GOT3 (cell line): Measurements from ENCODE around the gene SOX6.
"Not testable (repeated sequence)": the region's sequence is repeated elsewhere in the genome, so short reads cannot be mapped to it uniquely, and the experiment has no call there.

Source experiments
- DNase-seq: peaks from one replicate; lab custom pipeline; 2025; ENCODE audit warnings: mixed read lengths; lab: John Stamatoyannopoulos, UW

SOX6 gene

DNA sequence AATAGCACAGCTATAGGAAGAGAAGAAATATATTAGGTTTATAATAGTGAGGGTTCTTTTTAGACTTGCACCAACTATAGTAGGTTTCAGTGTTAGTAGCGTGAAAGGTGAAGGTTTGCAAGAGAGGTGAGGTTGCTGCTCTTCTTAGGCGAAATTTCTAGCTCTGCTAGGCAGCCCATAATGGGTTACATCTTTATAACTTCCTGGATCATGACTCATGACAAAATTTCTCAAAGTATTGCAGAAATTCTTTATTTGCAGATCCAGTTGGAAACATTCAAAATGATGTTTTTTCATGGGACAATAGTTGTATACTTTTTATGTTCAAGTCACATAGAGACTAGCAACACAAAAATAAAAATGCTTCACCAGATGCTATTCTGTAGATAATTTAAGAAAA lies 260.0 kb downstream of the SOX6 start:
- no peak for DNase-seq

DNA sequence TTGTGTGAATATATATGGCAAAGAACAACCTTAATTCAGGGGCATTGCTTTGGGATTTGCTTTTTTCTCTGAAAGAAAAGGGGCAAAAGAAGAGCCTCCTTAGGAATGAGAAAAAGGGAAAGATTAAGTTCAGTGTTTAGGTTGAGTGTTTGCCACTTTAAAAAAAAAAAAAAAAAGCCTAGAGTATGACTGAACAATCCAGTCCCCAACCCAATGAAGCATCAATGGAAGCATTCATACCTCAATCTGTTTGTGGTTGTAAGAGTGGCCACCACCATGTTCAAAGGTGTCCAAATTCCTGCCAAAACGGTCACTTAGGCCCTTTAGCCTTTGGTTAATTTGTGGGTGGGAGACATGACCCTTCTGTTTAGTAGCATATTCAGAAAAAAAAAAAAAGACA lies 260.6 kb downstream of the SOX6 start:
- no peak for DNase-seq

DNA sequence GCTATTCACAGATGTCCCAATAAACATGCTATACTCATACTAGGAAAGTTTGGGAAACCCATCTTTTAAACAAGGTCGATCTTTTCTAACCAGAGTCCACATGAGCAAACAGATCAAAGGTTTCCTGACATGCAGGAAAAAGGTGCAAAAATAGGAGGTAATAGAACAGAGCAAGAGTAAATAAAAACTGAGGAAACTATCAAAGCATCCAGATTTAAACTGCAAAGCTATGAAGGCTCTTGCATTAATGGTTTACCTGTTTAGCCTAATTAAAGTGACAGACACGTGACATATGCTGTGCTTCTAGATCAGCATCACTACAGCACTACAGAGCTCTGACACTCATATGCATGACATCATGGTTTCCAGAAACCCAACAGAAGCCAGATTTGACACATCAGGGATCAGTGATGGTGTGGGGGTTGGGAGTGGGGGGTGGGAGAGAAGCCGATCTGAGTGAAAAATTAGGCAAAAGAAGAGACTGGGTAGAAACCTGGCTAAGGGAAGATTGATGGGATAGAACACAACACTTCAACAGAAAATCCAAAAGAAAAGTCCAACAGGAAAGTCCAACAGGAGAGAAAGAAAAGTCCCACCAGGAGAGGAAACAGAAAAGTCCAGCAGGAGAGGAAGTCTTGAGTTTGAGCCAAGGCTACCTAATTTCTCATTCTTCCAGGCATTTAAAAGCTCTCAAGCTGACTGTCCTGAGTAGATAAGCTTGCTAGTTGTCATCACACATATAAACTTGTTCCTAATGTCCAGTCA lies 262.3 kb downstream of the SOX6 start:
- DNase-seq = no peak

DNA sequence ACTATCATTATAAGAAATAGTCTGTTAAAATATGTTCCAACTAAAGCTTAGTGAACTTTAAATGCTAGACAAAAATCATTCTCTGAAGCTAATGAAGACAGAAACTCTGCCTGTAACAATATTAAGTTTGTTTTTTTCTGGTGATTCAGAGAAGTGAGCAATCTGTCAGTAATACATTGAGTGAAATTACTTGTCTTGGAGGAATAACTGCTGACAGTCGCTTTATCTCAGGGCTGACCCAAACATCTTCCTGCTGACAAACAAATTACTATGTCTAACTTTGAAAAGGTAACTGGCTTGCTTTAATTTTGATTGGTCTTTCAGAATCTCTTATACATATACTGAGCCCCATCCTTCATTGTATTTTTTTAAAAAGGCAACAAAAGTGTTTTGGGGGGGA lies 264.5 kb downstream of the SOX6 start:
- no peak for DNase-seq

DNA sequence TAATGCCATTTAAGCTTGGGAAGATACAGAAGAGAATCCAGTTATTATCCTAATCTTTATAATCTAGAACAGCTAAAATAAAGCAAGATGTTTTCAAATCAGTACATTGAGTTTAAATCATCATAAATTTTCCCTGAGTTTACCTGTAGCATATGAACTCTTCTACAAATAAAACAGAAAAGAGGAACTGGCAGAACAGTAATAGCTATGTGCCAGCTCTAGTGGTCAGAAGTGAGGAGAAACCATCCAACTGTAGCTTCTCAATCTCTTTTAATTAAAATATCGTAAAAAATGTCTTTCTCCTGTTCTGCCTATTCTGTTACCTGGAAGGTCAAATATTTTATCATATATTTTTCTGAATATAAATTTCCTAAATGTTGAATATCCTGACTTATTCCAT lies 266.9 kb downstream of the SOX6 start:
- no peak for DNase-seq

DNA sequence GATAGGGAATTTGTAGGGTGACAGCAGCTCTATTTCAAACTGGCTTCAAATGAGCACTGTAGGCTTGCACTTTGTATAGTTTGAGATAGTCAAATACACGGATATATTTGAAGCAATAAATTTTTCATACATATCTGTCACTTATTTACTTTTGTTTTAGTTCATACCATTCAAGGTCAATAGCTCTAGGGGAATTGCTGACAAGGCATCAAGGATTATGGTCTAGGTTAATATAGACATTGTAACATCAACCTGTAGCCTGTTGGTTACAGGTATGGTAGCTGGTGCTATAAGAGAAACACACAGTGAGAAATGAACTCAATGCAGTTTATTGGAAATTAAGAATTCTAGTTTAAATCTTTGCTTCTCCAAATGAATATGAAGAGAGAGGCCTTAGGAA lies 267.6 kb downstream of the SOX6 start:
- DNase-seq = no peak

DNA sequence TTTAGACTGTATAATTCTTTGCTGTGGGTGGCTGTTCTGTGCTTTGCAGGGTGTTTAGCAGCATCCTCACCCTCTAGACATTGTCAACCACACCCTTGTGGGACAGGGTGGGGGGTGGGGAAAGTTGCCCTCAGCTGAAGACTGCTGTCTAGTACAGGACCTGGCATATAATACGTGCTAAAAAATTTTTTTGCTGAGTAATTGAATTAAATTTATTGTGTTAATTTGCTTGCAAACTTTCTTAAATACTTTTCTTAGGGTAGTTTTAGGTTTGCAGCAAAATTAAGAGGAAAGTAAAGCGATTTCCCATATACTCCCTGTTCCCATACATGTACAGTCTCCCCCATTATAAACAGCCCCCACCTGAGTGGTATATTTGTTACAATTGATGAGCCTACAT lies 268.5 kb downstream of the SOX6 start:
- DNase-seq = no peak

DNA sequence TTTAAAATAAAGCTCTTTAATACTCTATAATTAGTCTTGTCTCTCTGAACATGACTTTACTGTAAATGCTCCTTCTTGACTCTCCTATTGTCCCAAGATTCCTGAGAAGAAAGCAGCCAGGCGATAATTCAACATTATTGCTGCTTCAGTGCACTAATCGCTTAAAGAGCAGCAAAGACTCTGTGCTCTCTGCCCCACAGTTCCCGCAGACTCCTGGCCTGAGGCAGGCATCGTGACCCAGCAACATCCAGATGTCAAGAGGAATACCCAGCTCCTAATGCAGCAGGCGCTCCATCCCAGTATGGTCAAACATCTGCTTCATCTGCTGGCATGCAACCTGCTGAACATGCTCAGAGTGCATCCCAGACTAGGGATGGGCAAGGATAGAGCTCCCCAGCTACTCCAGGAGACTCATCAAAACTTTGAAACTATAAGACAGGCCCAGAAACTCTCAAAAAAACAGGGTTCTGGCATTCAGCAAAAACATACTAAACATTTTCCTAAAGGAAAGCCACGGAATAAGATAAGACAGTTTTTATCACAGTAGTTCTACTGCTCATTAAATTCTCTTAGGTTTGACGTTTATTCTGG lies 270.0 kb downstream of the SOX6 start:
- DNase-seq = no peak

DNA sequence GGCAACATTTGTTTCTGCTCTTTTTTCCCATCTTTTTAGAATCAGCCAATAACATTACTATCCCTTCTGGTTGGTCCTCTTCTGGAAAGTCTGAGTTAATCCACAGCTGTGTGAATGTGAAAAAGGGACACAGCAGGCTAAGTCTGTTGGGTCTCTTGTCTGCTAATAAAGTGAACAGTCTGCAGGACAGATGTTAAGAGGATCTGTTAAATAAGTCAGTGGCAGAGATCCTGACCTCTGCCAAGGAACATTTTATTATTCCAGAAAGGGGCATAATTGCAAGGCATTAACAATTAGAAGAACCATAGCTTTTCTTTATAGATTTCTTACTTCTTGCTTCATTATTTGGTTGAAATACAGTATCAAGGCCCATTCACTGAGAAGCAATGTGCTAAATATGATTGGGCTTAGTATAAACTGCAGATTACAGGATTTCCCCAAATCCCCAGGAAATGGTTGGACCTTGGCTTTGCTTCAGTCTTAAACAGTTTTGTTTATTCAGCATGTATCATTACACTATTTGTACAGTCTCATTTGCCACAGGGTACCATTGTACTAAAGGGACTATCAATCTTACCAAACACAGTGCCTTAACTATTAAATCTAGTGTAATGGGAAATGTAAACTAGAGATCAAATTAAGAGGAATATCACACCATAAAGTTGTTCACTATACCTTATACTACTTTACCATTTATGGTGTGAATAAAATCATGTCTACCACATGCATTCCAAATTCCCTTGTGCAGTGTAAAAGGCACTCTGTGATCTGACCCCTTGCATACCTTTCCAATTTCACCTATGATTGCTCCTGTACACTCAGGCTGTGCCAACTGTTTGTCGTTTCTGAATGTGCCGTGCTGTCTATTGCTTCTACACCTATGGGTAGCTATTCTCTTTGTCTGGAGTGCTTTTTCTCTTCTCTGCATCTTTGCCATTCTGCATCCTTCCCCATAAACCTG lies 274.0 kb downstream of the SOX6 start:
- no peak for DNase-seq

DNA sequence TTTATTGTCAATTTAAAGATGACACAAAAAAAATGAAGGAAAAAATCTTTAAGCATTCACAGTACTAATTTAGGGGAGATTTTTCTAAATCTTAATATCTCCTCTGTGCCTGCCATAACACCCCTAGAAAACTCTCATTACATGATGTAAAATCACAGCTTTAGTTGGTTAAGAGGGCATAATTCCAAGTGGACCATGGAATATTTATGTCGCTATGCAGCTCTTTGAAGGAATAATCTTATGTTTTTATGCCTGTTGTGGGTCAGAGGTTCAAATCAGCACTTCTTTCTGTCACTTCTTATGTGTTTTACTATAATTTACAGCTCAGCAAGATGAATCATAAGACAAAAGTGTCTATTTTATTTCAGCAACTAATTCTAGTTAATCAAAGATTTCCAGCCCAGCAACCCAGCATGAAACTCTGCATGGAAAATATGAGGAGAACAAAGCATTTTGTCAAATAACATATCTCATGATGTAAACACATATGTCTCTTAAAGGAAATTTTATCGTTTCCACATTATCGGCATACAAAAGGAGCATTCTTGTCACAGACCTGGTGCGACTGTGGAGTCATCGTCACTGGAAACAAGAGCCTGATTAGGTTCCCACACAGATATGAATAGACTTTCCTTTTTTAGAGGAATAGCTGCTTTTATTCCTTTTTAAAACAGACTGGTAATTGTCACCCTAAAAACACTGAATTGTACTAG lies 274.8 kb downstream of the SOX6 start:
- no peak for DNase-seq

DNA sequence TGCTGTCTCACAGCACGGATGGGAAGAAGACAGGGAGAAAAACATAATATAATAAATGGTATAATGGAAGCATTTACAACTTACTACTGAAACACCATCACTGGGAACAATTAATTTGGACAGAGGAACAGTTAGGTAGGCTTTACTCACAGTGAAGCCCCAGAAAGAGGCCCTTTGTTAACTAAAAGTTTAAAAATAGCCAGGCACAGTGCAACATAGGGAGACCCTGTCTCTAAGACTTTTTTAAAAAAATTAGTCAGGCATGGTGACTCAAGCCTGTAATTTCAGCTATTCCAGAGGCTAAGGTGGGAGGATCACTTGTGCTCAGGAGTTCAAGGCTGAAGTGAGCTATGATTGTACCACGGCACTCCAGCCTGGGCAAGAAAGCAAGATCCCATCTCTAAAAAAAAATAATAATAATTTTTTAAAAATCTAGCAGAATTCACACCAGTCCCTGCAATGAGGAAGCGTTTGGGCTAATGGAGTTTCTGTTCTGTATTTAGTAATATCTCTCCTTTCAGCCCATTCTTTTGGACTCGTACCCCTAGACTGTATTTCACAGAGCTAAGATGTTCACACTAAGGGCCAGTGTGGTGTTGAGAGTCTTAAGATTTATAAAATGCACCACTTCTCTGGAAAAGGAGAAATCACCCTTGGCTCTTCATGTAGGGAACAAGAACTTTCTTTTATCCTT lies 275.5 kb downstream of the SOX6 start:
- DNase-seq = no peak

DNA sequence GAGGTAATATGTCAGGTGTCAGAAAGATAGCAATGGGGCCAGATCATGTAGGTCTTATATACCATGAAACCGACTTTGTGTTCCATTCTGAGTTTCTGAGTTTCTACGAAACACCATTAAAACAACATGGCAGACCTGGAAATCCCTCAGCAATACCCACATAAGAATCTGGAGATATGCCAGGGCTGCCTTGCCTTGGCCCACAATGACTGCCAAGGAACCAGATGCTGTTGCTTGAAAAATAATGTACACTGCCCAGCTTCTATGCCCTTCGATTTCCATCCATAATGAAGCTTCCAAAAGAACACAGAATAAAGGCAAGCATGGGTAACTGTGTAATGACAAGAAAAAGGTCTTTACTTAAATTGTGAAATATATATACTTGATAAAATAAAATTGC lies 277.4 kb downstream of the SOX6 start:
- no peak for DNase-seq

DNA sequence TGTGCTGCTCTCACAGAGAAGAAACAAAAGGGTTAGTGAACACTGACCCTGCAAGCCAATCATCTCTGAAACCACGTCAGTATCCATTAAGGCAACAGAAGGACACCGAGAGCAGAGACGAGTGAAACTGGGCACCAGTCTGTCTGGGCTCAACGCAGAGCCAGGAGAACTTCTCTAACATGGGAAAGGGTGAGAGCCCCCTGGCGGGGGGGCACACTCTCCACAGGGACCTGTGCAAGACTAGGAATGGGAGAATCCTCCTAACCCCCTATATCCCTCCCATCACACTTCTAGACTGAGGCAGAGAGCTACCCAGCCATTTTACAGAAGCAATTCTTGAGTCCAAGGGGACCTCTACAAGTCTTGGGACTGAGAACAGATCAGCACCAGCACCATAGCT lies 285.8 kb downstream of the SOX6 start:
- no peak for DNase-seq

DNA sequence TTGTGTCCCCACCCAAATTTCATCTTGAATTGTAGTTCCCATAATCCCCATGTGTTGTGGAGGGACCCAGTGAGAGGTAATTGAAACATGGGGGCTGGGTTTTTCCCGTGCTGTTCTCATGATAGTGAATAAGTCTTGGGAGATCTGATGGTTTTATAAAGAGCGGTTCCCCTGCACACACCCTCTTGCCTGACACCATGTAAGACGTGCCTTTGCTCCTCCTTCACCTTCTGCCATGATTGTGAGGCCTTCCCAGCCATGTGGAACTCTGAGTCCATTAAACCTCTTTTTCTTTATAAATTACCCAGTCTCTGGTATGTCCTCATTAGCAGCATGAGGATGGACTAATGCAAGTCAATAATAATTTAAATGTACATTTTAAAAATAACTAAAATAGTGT lies 289.1 kb downstream of the SOX6 start:
- DNase-seq = not testable (repeated sequence)

DNA sequence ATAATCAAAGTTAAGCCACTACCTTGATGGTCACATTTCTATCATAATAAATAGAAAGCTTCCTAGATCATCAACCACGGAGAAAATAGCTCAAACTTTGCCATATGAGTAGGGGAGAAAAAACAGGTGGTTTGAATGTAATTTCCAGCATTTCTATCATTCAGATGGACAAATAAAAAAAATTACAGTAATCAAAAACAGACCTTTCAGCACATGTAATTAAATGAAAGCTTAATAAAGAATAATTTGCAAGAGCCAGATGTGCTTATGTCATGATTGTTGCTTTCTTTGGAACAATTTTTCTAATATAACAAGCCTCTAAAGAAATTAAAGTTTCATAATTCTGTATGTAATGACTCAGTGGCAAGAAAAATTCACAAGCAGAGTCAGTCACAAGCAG lies 297.0 kb downstream of the SOX6 start:
- DNase-seq = no peak

DNA sequence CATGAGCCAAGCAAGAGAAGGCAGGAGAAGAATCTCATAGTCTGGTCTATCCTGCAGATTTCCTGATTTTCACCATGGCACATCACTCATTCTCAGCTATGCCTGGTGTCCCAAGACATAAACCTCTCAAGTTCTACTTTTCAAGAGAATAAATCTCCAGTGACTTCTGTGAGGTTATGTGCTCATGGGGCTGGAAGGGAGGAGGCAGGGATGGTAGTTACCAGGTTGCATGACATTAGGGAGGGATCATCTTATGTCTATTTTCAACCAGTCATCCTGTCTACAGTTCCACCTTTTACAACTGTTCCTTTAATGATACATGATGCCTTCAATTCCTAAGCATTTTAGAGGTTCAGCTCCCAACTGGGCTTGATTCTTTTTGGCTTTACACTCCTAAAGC lies 297.7 kb downstream of the SOX6 start:
- no peak for DNase-seq

DNA sequence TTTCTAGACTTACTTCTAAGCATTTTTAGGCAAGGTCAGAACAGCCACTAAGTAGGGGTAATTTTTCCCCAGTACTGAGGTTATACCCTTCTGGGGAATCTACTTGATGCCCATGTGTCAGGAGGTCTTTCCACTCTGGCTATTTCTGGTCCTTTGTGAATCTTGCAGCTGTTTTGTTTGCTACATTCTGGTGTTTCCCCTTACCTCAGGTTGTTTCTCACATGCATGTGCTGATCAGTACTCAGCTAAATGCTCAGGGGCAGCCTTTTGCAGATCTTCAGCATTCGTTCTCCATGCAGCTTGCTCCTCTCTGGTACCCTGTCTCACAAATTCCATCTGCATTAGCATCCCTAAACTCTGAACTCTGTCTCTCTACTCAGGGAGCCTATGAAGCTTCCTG lies 303.6 kb downstream of the SOX6 start:
- DNase-seq = no peak

DNA sequence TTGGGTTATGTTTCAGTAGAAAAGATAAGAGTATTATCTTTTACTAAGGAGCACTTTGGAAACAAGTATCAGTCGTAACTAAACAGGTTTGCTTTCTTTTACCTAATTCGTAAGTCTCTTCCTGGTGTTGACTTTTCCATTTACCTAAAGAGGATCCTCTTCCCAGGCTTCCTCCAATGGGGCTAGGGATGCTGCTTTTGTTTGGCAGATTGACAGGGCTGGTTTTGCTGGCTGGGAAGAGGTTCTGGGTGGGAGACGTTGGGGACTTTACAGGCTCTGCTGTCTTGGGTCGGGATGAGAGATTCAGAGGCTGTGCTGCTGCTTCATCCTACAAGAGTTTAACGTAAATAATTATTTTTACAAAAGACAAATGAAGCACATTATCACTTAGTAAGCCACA lies 306.7 kb downstream of the SOX6 start:
- DNase-seq = no peak

DNA sequence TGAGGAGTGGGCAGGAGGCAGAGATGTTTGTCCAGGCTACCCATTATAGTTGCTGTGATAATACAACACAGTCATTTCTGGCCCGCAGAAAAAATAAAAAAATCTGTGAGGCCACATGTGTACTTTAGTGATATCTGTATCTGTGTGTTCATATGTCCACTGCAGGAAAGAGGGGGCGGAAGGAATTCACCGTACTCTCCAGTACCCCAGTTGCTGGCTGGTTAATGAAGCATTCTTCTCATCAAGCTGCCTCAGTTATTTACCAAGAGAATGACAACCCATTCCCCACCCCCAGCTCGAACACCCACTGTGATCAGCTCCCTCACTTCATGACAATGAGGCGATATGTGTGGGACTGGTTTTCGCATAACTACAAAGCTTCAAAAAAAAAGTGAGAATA lies 309.3 kb downstream of the SOX6 start:
- no peak for DNase-seq

DNA sequence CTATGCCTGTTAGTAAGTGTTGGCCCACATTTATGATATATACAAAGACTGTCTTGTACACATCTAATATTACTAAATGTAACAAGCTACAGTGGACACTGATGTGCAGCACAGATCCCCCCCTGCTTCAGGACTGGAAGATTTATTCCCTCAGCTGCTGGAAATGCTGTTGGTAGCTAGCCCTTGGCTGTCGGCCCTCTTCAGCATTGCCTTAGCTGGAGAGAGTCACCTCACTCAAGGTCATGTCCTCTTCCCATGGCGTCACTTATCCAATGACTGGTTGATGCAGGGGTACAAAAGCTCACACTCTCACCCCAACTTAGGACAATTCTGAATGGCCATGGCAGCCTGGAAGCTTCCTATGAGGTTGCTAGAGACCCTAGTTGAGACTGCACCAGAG lies 312.7 kb downstream of the SOX6 start:
- no peak for DNase-seq

DNA sequence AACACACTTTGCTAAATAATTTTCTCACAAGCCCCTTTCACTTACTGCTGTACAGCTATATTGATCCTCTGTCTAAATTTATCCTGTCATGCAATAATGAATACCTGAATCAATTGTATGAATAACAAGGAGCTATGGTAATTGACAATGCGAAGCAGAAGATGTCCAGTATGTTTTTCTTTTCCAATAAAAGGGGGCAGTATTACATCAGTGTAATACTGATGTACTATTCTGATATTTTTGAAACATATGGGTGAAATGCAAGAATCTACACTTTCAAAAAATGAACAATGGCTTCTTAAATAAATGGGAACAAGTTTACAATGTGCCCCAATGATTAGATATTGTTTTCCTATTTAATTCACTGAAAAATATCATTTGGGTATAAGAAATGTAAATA lies 315.1 kb downstream of the SOX6 start:
- DNase-seq = no peak

DNA sequence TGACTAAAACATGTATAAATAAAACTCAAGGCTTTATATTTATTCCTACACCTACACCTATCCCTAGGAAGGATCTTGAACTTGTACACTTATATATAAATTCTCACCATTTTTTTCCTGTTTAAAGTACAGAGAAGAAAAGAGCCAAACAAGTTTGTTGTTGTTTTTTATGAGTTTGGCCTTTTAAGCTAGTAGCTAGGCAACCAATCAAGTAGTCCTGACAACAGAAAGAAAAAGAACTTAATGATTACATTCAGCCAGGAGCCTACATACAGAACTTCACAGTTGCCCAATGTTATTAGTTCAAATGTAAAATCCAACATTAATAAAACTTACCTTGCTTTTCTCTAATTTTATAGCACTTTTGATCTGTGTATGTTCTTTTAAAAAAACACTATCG lies 316.2 kb downstream of the SOX6 start:
- no peak for DNase-seq
